ENCODE data around the gene TSKU. TPM values are rescaled to one million over a fixed set of nuclear protein-coding genes. Genes with fewer than 3 reads are reported as not detected.

TSKU gene
- total and polyA plus RNA-seq, 9 of the 15 experiments (the other 6 are each of a cell fraction or from before 2014, with no cell fraction given), result 0.60 to 11.9 (median 8.4) TPM

- Histone ChIP-seq H3K9ac (ENCODE audit: insufficient read depth in 1 of 2, low read depth in 2 of 2, low read length in 2 of 2) (no peak overlapping the region), H3K36me3 (ENCODE audit: control insufficient read depth, insufficient read depth, low read length) (no peaks in the 10 kb centered on the region), H3K9me3 (replicated peaks; ENCODE audit: control insufficient read depth, insufficient read depth, low read depth, low read length) (no peaks in the 10 kb centered on the region), H3K79me2 (ENCODE audit: control insufficient read depth, insufficient read depth, low read length) (no peaks in the 10 kb centered on the region), H3K4me2 (ENCODE audit: insufficient read depth, low read length) (no peak overlapping the region), H3K4me1 (replicated peaks in 1 of 2; ENCODE audit: control insufficient read depth in 2 of 2, insufficient read depth in 2 of 2, low read length in 2 of 2) (peaks cover 24 to 30% of the 10 kb centered on the region in 2 experiments; a peak in 3 of 5 replicates), H4K20me1 (replicated peaks; ENCODE audit: control insufficient read depth, insufficient read depth, low read length) (no peaks in the 10 kb centered on the region), H3K27me3 (ENCODE audit: control insufficient read depth in 2 of 2, insufficient read depth in 2 of 2, low read length in 2 of 2) (no peaks in the 10 kb centered on the region), H2AFZ (ENCODE audit: low read depth, low read length) (no peak overlapping the region), H3K27ac (ENCODE audit: extremely low read depth, low read depth, low read length) (no peak overlapping the region), H3K4me3 (no peak overlapping the region), H3K9me1 (ENCODE audit: control insufficient read depth, insufficient read depth, low read length) (no peaks in the 10 kb centered on the region)
- TF ChIP-seq TAF7 (tag; IDR thresholded peaks at IDR 0.05), result no peak
- no peak for TF ChIP-seq RFX5 (IDR thresholded peaks at IDR 0.05; ENCODE audit: low read depth, low read length)
- TF ChIP-seq SP2 (IDR thresholded peaks at IDR 0.05; ENCODE audit: extremely low read depth, low read depth, low read length, poor library complexity, severe bottlenecking), result no peak
- TF ChIP-seq AFF1 (IDR thresholded peaks at IDR 0.05; ENCODE audit: low read depth in 1 of 2, partially characterized antibody in 2 of 2), result no peak
- no peak for TF ChIP-seq HINFP (tag; conservative IDR thresholded peaks at IDR 0.05; ENCODE audit: low read depth)
- no peak for TF ChIP-seq NCOA2 (IDR thresholded peaks at IDR 0.05; ENCODE audit: partially characterized antibody in 2 of 2)
- TF ChIP-seq TCF7 (IDR thresholded peaks at IDR 0.05; ENCODE audit: borderline replicate concordance), result no peak
- TF ChIP-seq RAD51 (IDR thresholded peaks at IDR 0.05; ENCODE audit: borderline replicate concordance, low read depth), result no peak
- TF ChIP-seq PML (IDR thresholded peaks at IDR 0.05; ENCODE audit: low read length), result no peak
- TF ChIP-seq DEAF1 (CRISPR knock-in tag; IDR thresholded peaks at IDR 0.05), result no peak
- TF ChIP-seq KDM1A (IDR thresholded peaks at IDR 0.05), result no peak
- TF ChIP-seq ELF2 (CRISPR knock-in tag; IDR thresholded peaks at IDR 0.05), result no peak
- TF ChIP-seq TOE1 (IDR thresholded peaks at IDR 0.05; ENCODE audit: borderline replicate concordance), result no peak
- no peak for TF ChIP-seq TOE1 (CRISPR knock-in tag; IDR thresholded peaks at IDR 0.05; ENCODE audit: borderline replicate concordance, low read depth)
- no peak for TF ChIP-seq ZNF75A (CRISPR knock-in tag; IDR thresholded peaks at IDR 0.05)
- CTCF ChIA-PET (ENCODE audit: low intra/inter-chr PET ratio), result no interaction called here
- ATAC-seq, result no peak
- no peak for DNase-seq (ENCODE audit: extremely low read depth in 1 of 4, low spot score in 3 of 4)
- WGBS (ENCODE audit: insufficient coverage, low coverage, missing lambda C conversion rate), result 97% methylated on average over 2 of the region's 2 CpGs
- FAIRE-seq, result no peak
- no TSS peak for BruUV-seq (replicated peaks)
- POLR2A ChIA-PET, result interaction anchor here (1.1 kb wide), 1 partner anchor 11 kb away, joined by 3 read pairs; no protein-coding TSS in a partner anchor
- in situ Hi-C loops (cut with MboI) (no loop called here), intact Hi-C loops (cut with micrococcal nuclease) (loop anchor here (5.0 kb wide), 1 partner anchor 33 kb away; no protein-coding TSS in a partner anchor)
Measured at GRCh38 chr11:76835036-76835435, 51.9 kb downstream of the TSKU start.

All from K562 (cell line).